GM10266 (cell line): Measurements from ENCODE around the gene SERTAD1.

Source experiments
- DNase-seq: peaks from one replicate; pipeline ENCODE4 v3.0.0; 2012; ENCODE audit errors: extremely low spot score
- TF ChIP-seq, protein P1 (sequence below): IDR thresholded peaks from 2 replicates; pipeline ENCODE4 v1.5.1; 2012; ENCODE audit warnings: mild to moderate bottlenecking, low read depth; ENCODE audit not compliant: control insufficient read depth, insufficient read depth; ENCODE audit errors: missing control alignments

Gene SERTAD1

DNA sequence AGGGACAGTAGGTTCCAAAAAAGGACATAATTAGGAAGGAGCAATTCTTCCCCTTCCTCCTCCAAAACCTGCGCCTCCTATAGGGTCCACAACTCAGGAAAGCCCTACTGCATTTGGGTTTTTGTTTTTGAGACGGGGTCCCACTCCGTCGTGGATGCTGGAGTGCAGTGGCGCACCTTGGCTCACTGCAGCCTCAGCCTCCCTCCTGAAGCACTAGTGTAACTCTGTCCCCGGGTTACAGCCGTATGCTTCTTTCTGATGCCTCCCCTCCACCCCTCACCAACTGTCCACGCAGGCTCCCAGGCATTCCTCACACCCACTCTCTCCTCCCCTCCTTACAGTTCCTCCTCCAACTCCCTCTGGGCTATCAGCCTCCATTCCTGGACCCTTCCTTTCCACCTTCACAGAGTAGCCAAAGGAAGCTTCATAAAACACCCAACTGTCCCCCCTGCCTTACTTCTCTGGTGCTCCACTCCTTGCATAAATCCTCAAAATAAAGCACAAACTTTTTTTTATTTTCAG lies 20.5 kb upstream of the SERTAD1 start:
- DNase-seq, result no peak
- TF ChIP-seq, protein P1, sequence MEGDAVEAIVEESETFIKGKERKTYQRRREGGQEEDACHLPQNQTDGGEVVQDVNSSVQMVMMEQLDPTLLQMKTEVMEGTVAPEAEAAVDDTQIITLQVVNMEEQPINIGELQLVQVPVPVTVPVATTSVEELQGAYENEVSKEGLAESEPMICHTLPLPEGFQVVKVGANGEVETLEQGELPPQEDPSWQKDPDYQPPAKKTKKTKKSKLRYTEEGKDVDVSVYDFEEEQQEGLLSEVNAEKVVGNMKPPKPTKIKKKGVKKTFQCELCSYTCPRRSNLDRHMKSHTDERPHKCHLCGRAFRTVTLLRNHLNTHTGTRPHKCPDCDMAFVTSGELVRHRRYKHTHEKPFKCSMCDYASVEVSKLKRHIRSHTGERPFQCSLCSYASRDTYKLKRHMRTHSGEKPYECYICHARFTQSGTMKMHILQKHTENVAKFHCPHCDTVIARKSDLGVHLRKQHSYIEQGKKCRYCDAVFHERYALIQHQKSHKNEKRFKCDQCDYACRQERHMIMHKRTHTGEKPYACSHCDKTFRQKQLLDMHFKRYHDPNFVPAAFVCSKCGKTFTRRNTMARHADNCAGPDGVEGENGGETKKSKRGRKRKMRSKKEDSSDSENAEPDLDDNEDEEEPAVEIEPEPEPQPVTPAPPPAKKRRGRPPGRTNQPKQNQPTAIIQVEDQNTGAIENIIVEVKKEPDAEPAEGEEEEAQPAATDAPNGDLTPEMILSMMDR, result no peak

DNA sequence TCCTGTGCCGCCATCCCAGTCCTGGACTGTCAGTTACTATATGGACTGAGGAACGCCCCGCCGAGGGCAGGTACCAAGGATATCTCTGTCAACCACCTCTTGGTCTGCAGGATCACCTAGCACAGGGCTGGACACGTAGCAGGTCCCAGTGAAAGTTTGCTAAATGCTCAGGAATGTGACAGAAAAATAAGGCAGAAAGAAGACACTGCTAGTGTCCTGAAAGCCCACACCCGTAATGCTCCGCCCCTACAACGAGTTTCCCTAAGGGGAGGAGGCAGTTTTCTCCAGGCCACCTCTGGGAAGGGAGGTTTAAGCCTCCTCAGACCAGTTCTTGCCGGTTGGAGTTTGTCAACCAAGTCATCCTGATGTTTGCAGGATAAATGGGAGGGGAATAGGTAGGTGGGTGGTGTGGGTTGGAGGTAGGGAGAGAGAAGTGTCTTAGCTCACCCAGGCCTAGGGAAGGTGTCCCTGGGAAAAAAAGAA lies 20.0 kb upstream of the SERTAD1 start:
- no peak for DNase-seq
- TF ChIP-seq, protein P1, result no peak

DNA sequence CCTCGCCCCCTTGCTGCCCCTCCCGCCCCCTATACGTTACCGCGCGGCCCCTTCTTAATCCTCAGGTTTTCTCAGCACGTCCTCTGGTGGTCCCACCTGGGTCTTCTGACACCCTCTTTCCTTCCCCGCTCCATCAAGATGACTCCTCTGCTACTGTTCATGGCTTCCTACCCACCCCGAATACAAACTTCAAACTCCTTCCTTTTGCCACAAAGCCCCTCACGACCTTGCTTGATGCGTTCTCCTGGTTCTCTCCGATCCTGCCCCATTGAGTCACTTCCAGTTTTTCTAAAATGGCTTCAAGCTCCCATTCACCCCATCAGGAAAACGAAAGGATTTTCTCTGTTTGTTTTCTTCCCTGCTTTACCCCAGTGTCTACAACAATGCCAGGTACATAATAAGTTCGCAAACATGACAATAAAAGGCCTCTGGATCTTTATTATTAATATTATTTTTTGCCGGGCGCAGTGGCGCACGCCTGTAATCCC lies 19.1 kb upstream of the SERTAD1 start:
- TF ChIP-seq, protein P1, result peak; percentile 63
- no peak for DNase-seq

DNA sequence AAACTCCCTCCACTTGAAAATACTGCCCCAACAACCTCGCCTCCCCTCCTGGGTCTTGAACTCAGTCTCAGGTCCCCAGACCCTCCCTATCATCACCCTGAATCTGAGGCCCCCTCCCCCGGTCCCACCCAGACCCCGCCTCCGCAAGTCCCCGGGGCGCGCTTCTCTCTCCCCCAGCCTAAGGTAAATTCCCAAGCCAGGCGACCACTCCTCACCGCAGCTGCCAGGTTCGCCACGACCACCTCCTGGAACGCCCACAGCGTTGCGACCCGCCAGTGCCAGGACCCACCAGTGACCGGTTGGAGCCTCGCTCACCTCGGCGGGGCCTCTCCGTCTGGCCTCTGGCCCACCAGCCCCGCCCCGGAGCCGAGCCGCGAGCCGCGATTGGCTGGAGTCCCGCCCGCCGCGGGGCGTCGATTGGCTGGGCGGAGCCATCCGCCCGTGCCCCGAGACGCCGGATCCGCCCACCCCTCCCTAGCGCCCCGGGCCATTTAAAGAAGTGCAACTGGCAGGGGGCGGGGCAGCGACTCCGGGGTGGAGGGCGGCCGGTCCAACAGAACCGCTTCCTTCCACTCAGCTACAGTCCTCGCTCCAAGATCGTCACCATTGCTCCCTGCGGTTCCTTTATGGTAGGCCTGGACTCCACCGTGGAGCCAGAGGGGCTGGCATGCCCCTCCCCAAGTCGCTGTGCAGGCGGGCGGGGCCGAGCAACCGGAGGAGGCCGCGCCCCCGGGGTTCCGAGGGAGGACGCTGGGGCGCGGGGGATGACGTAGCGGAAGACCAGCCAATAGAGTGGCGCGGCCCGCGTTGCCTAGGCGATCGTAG lies 18.4 kb upstream of the SERTAD1 start, which contains the start of gene SERTAD3:
SERTAD3 (minus strand) TSS at position 336 of the 825 bp plus-strand sequence. CDS start 2,255 bp downstream, outside the sequence.
- DNase-seq, result peak; percentile 98
- TF ChIP-seq, protein P1, result no peak

DNA sequence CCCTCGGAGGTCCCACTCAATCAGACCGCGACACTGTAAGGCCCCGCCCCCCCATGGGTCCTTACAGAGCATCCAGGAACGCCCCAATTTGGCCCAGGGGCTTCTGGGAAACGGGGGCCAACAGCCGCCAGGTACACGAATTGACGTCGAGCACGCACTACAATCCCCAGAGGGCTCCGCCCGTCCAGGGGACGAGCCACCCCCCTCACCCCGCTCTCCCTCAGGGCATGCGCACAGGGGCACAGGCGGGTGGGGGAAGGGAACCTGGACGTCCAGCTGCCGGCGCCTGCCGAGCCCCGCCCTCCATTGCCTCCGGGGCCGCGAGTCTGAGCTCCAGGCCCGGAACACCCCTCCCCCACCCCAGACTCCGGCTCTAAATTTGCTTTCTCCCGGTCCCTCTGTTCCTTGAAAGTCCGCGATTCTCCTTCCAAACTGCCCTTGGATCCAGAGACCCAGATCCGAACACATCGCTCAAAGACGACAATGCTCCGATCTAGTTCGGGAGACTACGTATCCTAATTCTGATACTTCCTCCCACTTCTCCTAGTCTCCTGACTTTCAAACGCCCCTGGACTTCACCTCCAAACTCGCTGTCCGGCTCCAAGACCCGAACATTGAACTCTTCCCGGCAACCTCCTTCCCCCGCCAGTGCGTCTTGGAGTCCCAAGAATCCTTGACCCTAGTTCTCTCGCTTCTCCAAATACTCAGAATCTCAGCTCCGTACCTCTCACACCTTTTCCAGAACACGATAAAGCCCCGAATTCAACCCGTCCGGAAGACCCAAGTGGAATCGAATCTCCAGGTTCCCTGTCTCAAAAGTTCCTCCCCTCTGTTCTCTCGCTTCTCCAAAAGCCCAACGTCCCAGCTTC lies 17.6 kb upstream of the SERTAD1 start:
- peak; percentile 99 for DNase-seq
- TF ChIP-seq, protein P1, result no peak

DNA sequence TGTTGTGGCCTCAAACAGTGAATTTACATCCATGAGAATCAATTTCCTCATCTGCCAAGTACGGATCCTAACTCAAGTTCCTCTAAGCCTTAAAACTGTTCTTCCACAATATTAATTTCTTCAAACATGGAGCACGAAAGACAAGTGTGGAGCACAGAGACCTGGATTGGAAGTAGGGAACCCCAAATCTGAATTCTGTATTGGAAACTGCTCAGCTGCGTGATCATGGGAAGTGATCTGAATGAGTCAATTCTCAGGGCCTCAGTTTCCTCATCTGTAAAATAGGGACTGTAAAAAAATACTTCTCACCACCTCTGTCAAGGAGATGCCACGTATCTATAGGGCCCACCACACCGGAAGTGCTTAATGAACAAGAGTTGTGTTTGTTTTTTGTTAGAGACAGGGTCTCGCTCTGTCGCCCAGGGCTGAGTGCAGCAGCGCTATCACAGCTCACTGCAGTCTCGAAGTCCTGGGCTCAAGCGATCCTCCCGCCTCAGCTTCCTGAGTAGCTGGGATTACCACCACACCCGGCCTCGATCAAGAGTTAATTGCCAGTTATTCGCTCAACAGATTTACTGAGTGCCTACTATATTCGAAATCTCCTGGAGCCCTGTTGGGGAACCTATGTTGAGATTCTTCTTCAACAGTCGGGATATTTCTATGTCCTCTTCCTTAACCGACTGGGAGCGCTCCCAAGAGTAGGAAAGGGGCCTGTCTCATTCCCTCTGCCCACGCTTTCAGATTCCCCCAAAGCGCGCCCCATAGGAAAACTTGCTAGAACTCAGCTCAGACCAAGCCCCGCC lies 16.7 kb upstream of the SERTAD1 start:
- no peak for DNase-seq
- TF ChIP-seq, protein P1, result no peak
